NT2/D1 (cell line): Measurements from ENCODE around the gene RNF220.

ENCODE experiments used
- DNase-seq: peaks from one replicate; pipeline ENCODE4 v3.0.0-alpha.2; 2011; ENCODE audit warnings: low read depth, low spot score
- H3K27me3 ChIP-seq: 2 replicates; pipeline ENCODE4 v1.6.0; 2011; ENCODE audit warnings: mild to moderate bottlenecking; ENCODE audit not compliant: insufficient read length, insufficient read depth
- H3K36me3 ChIP-seq: 2 replicates; pipeline ENCODE4 v1.6.1; 2011; ENCODE audit warnings: mild to moderate bottlenecking, low read length, mixed read lengths; ENCODE audit not compliant: insufficient read depth, insufficient read length
- H3K4me1 ChIP-seq: 2 replicates; pipeline ENCODE4 v1.5.1; 2011; ENCODE audit not compliant: insufficient read depth, insufficient read length
- H3K4me3 ChIP-seq: 2 replicates; pipeline ENCODE4 v1.5.1; 2011; ENCODE audit warnings: low read depth; ENCODE audit not compliant: insufficient read length
- H3K9ac ChIP-seq: 2 replicates; pipeline ENCODE4 v1.6.0; 2011; ENCODE audit warnings: low read depth; ENCODE audit not compliant: insufficient read length
- H3K9me3 ChIP-seq: 2 replicates; pipeline ENCODE4 v1.5.1; 2011; ENCODE audit warnings: mild to moderate bottlenecking, low read length; ENCODE audit not compliant: insufficient read depth
- SUZ12 ChIP-seq: IDR thresholded peaks from 2 replicates; pipeline ENCODE4 v1.6.1; 2011; ENCODE audit not compliant: insufficient read length, insufficient read depth; ENCODE audit errors: extremely low read depth
- YY1 ChIP-seq: IDR thresholded peaks from 2 replicates; pipeline ENCODE4 v1.6.1; 2011; ENCODE audit not compliant: insufficient read length, insufficient read depth
- ZNF274 ChIP-seq: IDR thresholded peaks from 2 replicates; pipeline ENCODE4 v1.6.1; 2011; ENCODE audit warnings: mild to moderate bottlenecking, low read depth, low read length

The RNF220 gene

GRCh38 chr1:44531785-44532566, 126.9 kb downstream of the RNF220 start:
- Histone ChIP-seq H3K4me3 (no peak overlapping the region), H3K9me3 (no peaks in the 10 kb centered on the region), H3K36me3 (no peaks in the 10 kb centered on the region), H3K4me1 (peaks cover 3% of the 10 kb centered on the region), H3K9ac (no peak overlapping the region), H3K27me3 (peaks cover 6% of the 10 kb centered on the region)
- DNase-seq, result no peak
- TF ChIP-seq SUZ12, result no peak
- no peak for TF ChIP-seq YY1
- no peak for TF ChIP-seq ZNF274

DNA sequence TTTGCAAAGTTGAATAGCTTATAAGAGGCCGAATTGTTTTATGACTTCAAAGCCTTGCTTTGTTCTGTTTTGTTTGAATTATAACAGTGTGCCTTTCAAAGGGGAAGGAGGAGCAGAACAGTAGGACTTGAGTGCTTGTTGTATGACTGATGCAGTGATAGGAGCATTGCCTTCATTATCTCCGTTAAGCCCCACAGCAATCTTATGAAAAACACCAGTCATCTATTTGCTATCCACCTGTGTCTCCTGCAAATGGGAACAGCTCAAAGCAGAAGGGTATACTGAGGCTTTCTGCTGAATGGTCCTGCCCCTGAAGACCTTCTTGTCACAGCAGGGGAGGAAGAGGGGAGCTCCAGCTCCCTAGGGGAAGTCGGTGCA, 127.5 kb downstream of the RNF220 start:
- Histone ChIP-seq H3K27me3 (peaks cover 11% of the 10 kb centered on the region), H3K4me3 (no peak overlapping the region), H3K4me1 (peaks cover 3% of the 10 kb centered on the region), H3K9me3 (no peaks in the 10 kb centered on the region), H3K9ac (no peak overlapping the region), H3K36me3 (no peaks in the 10 kb centered on the region)
- no peak for TF ChIP-seq SUZ12
- DNase-seq, result no peak

DNA sequence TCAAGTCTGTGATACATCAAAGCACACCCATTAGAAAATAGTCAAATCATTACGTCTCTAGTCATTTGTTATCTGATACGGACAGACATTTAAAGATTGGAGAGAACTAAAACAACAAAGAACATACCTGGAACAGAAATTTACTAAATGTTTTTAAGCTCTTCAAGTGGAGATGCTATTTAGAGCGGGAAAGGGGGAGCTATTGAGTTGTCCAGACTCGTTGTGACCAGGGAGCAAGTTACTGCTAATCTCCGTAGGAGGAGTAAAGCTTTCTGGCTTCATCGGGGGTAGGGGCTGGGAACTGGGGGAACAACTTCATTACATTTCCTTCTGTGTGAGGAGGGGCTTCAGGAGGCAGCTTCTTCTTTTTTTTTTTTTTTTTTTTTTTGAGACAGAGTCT, 129.7 kb downstream of the RNF220 start:
- H3K9ac ChIP-seq, result no peak overlapping the region
- H3K4me1 ChIP-seq, result peaks cover 3% of the 10 kb centered on the region
- TF ChIP-seq YY1 (no peak), SUZ12 (no peak), ZNF274 (no peak)
- H3K36me3 ChIP-seq, result no peaks in the 10 kb centered on the region
- H3K9me3 ChIP-seq, result no peaks in the 10 kb centered on the region
- no peak for DNase-seq
- H3K27me3 ChIP-seq, result peaks cover 28% of the 10 kb centered on the region
- H3K4me3 ChIP-seq, result no peak overlapping the region

GRCh38 chr1:44536357-44537209, 131.5 kb downstream of the RNF220 start:
- Histone ChIP-seq H3K4me1 (peaks cover 3% of the 10 kb centered on the region), H3K9me3 (no peaks in the 10 kb centered on the region), H3K36me3 (no peaks in the 10 kb centered on the region), H3K27me3 (peaks cover 46% of the 10 kb centered on the region), H3K9ac (no peak overlapping the region), H3K4me3 (no peak overlapping the region)
- TF ChIP-seq SUZ12 (no peak), ZNF274 (no peak), YY1 (no peak)
- no peak for DNase-seq

GRCh38 chr1:44537538-44537937, 132.5 kb downstream of the RNF220 start:
- Histone ChIP-seq H3K4me3 (no peak overlapping the region), H3K9me3 (no peaks in the 10 kb centered on the region), H3K27me3 (peaks cover 56% of the 10 kb centered on the region), H3K36me3 (no peaks in the 10 kb centered on the region), H3K9ac (no peak overlapping the region), H3K4me1 (peaks cover 10% of the 10 kb centered on the region)
- DNase-seq, result no peak
- TF ChIP-seq YY1 (no peak), SUZ12 (no peak), ZNF274 (no peak)

DNA sequence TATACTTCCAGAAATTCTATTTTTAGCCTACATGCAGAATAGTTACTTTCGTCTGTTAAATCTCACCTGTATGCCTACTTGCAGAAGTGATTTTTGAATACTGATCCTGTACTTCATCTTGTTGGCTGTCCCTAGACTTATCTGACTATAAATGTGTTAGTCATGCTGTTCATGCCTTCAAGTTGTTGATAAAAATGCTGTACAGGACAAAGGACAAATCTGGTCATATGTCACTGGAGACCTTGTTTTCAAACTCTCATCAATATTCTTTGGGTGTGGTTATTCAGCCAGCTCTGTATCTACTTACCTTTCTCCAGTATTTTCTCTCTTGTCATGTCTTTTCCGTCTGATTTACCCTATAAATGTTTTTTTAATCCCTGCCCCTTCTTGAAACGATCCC, 132.9 kb downstream of the RNF220 start:
- Histone ChIP-seq H3K9me3 (no peaks in the 10 kb centered on the region), H3K36me3 (no peaks in the 10 kb centered on the region), H3K27me3 (peaks cover 56% of the 10 kb centered on the region), H3K9ac (no peak overlapping the region), H3K4me3 (no peak overlapping the region), H3K4me1 (peaks cover 10% of the 10 kb centered on the region)
- TF ChIP-seq SUZ12, result no peak
- no peak for TF ChIP-seq YY1
- TF ChIP-seq ZNF274, result no peak
- DNase-seq, result no peak
